Stromal cell of bone marrow (primary cell): ENCODE results near the gene NMB.

ENCODE experiments used
- DNase-seq: peaks from one replicate; pipeline ENCODE4 v3.0.0-alpha.2; 2012; ENCODE audit warnings: low read depth

NMB gene

DNA sequence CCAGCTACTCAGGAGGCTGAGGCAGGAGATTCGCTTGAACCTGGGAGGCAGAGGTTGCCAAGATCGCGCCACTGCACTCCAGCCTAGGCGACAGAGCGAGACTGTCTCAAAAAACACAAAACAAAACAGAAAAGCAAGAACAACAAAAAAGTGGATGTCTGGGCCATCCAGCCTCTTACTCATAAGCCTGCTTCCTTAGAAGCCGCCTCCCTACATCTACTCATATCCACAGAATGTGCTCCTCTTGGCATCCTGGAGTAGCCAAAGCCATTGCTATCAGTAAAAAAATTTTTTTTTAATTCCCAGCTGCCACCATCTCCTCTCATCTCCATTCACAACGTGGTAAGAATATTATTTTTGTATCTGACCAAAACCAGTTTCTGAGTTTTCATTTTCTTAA is 46.4 kb downstream of the NMB start:
- no peak for DNase-seq

DNA sequence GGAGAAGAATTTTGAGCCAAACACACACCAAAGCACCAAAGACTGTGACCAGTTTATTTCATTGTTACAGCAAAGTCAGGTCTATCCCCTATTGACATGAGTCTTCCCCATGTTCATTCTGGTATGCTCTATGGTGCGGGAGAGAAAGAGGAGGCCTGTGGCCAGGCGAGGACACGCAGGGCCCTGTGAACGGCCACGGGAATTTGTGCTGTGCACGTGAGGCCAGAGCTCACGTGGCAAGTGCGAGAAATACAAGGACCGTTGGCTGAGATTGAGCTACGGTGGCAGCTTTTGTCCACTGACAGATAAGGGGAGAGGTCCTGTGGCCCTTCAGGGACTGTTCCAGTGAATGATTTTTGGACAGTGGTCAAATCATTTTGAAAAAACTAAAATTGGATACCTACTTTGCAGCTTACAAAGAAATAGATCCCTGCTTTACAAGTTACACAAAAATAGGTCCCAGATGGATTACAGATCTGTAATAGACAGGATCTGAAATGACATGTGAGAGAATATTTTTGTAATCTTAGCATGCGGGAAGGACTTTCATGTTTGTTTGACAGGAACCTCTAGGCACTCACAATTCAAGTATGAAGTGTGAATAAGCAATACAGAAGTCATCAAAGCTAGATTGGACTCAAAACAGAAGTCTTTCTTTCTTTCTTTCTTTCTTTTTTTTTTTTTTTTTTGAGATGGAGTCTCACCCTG is 48.0 kb downstream of the NMB start:
- DNase-seq, result no peak

DNA sequence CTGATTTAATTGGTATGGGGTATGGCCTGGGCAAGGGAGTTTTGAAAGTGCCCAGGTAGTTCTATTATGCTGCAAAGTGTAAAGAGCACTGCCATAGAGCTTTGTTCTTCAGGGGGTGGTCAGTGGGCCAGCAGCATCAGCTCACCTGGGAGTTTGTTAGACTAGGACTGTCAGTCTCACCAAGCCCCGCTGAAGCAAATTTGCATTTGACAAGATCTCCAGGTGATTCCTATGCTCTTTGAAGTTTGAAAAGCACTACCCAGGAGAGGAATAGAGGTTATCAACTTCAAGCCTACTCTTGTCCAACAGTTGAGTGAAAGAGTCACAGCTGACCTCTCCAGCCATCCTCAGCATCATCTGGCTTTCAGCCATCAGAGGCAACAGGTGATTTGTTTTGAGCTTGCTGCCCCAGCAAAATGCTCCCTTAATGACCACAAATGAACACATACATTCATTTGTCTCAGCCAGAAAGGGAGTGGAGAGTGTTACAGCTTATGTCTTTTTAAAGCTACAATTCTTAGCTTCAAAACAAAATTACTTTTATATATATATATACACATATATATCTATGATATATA is 49.2 kb downstream of the NMB start:
- DNase-seq, result no peak

DNA sequence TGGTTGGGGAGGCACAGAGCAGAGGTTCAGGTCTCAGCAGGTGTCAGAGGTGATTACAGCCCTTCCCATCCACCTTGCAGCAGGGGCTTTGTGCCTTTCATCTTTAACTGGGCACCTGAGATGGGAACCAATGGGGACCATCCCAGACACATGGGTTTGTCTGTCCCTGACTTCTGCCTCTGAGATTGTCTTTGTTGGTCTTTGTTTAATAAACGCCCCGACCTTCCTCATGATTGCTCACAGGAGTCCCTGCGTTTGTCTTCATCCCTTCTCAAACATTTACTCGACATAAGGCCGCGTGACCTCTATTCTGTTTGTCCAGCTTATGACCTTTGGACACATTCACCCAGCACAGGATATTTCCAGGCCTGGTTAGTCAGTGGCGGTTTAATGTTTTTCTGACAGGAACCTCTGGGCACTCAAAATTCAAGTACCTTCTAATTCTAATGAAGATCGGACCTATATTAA is 51.3 kb downstream of the NMB start:
- DNase-seq, result no peak

DNA sequence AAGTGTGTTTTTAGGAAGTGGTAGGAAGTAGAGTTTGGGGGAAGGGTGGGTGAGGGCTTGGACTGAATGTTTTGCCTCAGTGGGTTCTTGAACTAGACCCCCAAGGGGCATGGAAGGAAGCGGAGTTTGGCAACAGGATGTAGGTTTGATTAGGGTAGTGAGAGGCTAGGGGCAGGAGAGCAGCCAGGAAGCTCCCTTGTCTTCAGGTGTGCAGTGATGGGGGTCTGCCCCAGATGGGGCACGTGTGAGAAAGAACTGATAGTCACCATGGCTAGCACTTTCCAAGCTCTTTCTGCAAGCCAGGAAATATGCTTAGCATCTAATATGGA is 52.5 kb downstream of the NMB start:
- no peak for DNase-seq
